Measurements from ENCODE around the gene KAT5. TPM values are rescaled to one million over a fixed set of nuclear protein-coding genes. Genes with fewer than 3 reads are reported as not detected.
A peak's percentile ranks its signal among the peaks of the same experiment; 100 is the strongest.
"Not testable (repeated sequence)": the region's sequence is repeated elsewhere in the genome, so short reads cannot be mapped to it uniquely, and the experiment has no call there.

Gene KAT5
- polyA plus RNA-seq, 2 donors, result 55.6 to 60.3 TPM

- Histone ChIP-seq H3K9me3 (ENCODE audit: control insufficient read depth in 2 of 2, insufficient read depth in 1 of 2, low read depth in 1 of 2, low read length in 1 of 2) (no peaks in the 10 kb centered on the region), H3K36me3 (ENCODE audit: control insufficient read depth in 2 of 2, insufficient read depth in 2 of 2, low read length in 1 of 2) (peaks cover 24 to 49% of the 10 kb centered on the region in 2 donors), H3K4me3 (ENCODE audit: low read depth in 1 of 2, low read length in 2 of 2) (no peak overlapping the region), H3K4me1 (ENCODE audit: control insufficient read depth in 2 of 2, insufficient read depth in 2 of 2, low read length in 1 of 2) (peaks cover 2 to 15% of the 10 kb centered on the region in 2 donors), H3K27ac (ENCODE audit: low read depth in 2 of 2, low read length in 1 of 2) (no peak overlapping the region), H3K27me3 (ENCODE audit: control insufficient read depth in 1 of 2, insufficient read depth in 2 of 2, low read length in 2 of 2) (no peaks in the 10 kb centered on the region)
- 68 to 76% methylated on average over 6 of the region's 6 CpGs for WGBS, 2 donors
Observed at GRCh38 chr11:65717906-65718305, 5.9 kb downstream of the KAT5 start.

DNA sequence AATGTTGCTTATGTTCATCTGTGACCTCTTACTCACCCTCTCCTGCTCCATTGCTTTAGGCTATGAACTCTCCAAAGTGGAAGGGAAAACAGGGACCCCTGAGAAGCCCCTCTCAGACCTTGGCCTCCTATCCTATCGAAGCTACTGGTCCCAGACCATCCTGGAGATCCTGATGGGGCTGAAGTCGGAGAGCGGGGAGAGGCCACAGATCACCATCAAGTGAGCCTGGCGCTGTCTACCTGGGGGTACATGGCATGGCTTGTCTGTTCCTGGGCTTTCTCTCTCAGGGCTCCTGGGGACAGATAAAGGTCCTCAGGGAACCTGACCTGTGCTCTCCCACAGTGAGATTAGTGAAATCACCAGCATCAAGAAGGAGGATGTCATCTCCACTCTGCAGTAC, 6.5 kb downstream of the KAT5 start:
- H3K27ac ChIP-seq (ENCODE audit: low read depth in 2 of 2, low read length in 1 of 2), result no peak overlapping the region

DNA sequence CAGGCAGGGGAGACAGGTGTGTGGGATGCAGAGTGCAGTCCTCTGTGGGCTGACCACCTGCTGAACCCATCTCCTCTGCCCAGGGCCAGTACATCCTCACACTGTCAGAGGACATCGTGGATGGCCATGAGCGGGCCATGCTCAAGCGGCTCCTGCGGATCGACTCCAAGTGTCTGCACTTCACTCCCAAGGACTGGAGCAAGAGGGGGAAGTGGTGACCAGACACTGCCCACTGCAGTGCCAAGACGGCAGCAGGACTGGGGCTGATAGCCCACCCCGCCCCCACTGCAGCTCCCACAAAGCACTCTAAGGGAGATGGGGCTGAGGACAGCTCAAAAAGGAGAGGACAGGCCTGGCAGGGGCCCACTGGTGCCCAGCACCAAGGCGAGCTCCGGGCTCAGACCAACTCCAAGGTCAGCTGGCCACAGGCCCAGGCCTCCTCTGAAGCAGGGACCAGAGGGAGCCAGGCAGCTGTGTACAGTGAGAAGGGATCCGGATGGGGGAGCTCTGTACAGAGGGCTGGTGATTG, 7.0 kb downstream of the KAT5 start:
- Histone ChIP-seq H3K36me3 (ENCODE audit: control insufficient read depth in 2 of 2, insufficient read depth in 2 of 2, low read length in 1 of 2) (peaks cover 22 to 42% of the 10 kb centered on the region in 2 donors), H3K4me1 (ENCODE audit: control insufficient read depth in 2 of 2, insufficient read depth in 2 of 2, low read length in 1 of 2) (peaks cover 2 to 15% of the 10 kb centered on the region in 2 donors), H3K27me3 (ENCODE audit: control insufficient read depth in 1 of 2, insufficient read depth in 2 of 2, low read length in 2 of 2) (no peaks in the 10 kb centered on the region), H3K9me3 (ENCODE audit: control insufficient read depth in 2 of 2, insufficient read depth in 1 of 2, low read depth in 1 of 2, low read length in 1 of 2) (no peaks in the 10 kb centered on the region), H3K27ac (ENCODE audit: low read depth in 2 of 2, low read length in 1 of 2) (no peak overlapping the region), H3K4me3 (ENCODE audit: low read depth in 1 of 2, low read length in 2 of 2) (peak overlapping the region in 1 of 2 donors; percentile 74)
- WGBS, 2 donors, result 67 to 72% methylated on average over 10 of the region's 10 CpGs

More for the DNA sequence above, 6.5 kb downstream of the KAT5 start:
- Histone ChIP-seq H3K9me3 (ENCODE audit: control insufficient read depth in 2 of 2, insufficient read depth in 1 of 2, low read depth in 1 of 2, low read length in 1 of 2) (no peaks in the 10 kb centered on the region), H3K27me3 (ENCODE audit: control insufficient read depth in 1 of 2, insufficient read depth in 2 of 2, low read length in 2 of 2) (no peaks in the 10 kb centered on the region), H3K4me3 (ENCODE audit: low read depth in 1 of 2, low read length in 2 of 2) (no peak overlapping the region), H3K4me1 (ENCODE audit: control insufficient read depth in 2 of 2, insufficient read depth in 2 of 2, low read length in 1 of 2) (peaks cover 2 to 15% of the 10 kb centered on the region in 2 donors), H3K36me3 (ENCODE audit: control insufficient read depth in 2 of 2, insufficient read depth in 2 of 2, low read length in 1 of 2) (peaks cover 24 to 45% of the 10 kb centered on the region in 2 donors)
- 94% methylated on average over 4 of the region's 4 CpGs for WGBS, 2 donors

DNA sequence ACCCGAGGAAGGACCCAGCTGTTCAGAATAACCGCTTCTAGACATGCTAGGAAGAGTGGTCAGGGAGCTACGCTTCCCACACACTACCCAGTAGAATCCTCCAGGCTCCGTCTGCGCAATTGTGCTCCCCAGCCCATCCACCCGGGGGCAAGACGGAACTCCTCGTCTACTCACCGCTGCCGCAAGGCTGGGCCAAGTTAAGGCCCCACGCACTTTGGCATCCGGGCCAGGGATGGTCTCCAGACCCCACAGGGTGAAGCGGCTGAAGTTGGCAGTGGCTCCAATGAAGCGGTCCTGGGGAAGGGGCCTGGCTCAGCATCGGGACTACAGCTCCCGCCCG, 7.8 kb downstream of the KAT5 start:
- peaks cover 2 to 11% of the 10 kb centered on the region in 2 donors for H3K4me1 ChIP-seq (ENCODE audit: control insufficient read depth in 2 of 2, insufficient read depth in 2 of 2, low read length in 1 of 2)
- H3K36me3 ChIP-seq (ENCODE audit: control insufficient read depth in 2 of 2, insufficient read depth in 2 of 2, low read length in 1 of 2), result peaks cover 21 to 34% of the 10 kb centered on the region in 2 donors
- H3K27me3 ChIP-seq (ENCODE audit: control insufficient read depth in 1 of 2, insufficient read depth in 2 of 2, low read length in 2 of 2), result no peaks in the 10 kb centered on the region
- WGBS, 2 donors, result 2 to 5% methylated on average over 17 of the region's 17 CpGs
- peak overlapping the region; percentile 78 to 92 for H3K27ac ChIP-seq (ENCODE audit: low read depth in 2 of 2, low read length in 1 of 2)
- H3K4me3 ChIP-seq (ENCODE audit: low read depth in 1 of 2, low read length in 2 of 2), result peak overlapping the region; percentile 65 to 74
- no peaks in the 10 kb centered on the region for H3K9me3 ChIP-seq (ENCODE audit: control insufficient read depth in 2 of 2, insufficient read depth in 1 of 2, low read depth in 1 of 2, low read length in 1 of 2)

GRCh38 chr11:65720211-65720934, 8.3 kb downstream of the KAT5 start, which contains the start of gene RNASEH2C:
Gene RNASEH2C, minus strand, starts transcription at chr11:65720798. Its CDS starts 40 bp downstream, at chr11:65720758.
- Histone ChIP-seq H3K4me3 (ENCODE audit: low read depth in 1 of 2, low read length in 2 of 2) (peak within 1 kb of the TSS; percentile 65 to 74), H3K4me1 (ENCODE audit: control insufficient read depth in 2 of 2, insufficient read depth in 2 of 2, low read length in 1 of 2) (peaks cover 2 to 11% of the 10 kb centered on the region in 2 donors), H3K36me3 (ENCODE audit: control insufficient read depth in 2 of 2, insufficient read depth in 2 of 2, low read length in 1 of 2) (peaks cover 17 to 29% of the 10 kb centered on the region in 2 donors), H3K27me3 (ENCODE audit: control insufficient read depth in 1 of 2, insufficient read depth in 2 of 2, low read length in 2 of 2) (no peaks in the 10 kb centered on the region), H3K27ac (ENCODE audit: low read depth in 2 of 2, low read length in 1 of 2) (peak within 1 kb of the TSS; percentile 78 to 92), H3K9me3 (ENCODE audit: control insufficient read depth in 2 of 2, insufficient read depth in 1 of 2, low read depth in 1 of 2, low read length in 1 of 2) (no peaks in the 10 kb centered on the region)
- 0 to 1% methylated on average over 62 to 76 of the region's 76 CpGs for WGBS, 2 donors

DNA sequence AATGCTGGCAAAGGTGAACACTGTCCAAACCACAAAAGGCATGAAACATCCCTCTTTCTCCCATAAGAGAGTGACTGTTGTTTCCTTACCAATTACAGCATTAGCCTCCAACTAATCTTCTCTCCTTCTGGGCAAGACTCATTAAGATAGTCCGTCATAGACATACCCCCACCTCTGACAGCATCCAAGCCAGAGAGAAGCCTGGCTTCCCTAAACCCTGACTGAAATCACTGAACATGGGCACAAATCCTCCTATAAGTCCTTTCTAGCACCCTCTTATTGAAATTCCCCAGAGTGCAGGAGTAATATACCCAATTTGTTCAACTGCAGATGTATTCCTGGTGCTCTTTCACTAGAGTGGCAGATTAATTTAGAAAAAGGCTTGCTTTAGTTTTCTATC, 10.2 kb downstream of the KAT5 start:
- Histone ChIP-seq H3K4me3 (ENCODE audit: low read depth in 1 of 2, low read length in 2 of 2) (no peak overlapping the region), H3K27ac (ENCODE audit: low read depth in 2 of 2, low read length in 1 of 2) (no peak overlapping the region), H3K27me3 (ENCODE audit: control insufficient read depth in 1 of 2, insufficient read depth in 2 of 2, low read length in 2 of 2) (no peaks in the 10 kb centered on the region), H3K9me3 (ENCODE audit: control insufficient read depth in 2 of 2, insufficient read depth in 1 of 2, low read depth in 1 of 2, low read length in 1 of 2) (no peaks in the 10 kb centered on the region), H3K36me3 (ENCODE audit: control insufficient read depth in 2 of 2, insufficient read depth in 2 of 2, low read length in 1 of 2) (peaks cover 13 to 18% of the 10 kb centered on the region in 2 donors), H3K4me1 (ENCODE audit: control insufficient read depth in 2 of 2, insufficient read depth in 2 of 2, low read length in 1 of 2) (peaks cover 2 to 11% of the 10 kb centered on the region in 2 donors)
- 86 to 90% methylated on average over 1 of the region's 1 CpG for WGBS, 2 donors

GRCh38 chr11:65726660-65727059, 14.6 kb downstream of the KAT5 start:
- Histone ChIP-seq H3K27me3 (ENCODE audit: control insufficient read depth in 1 of 2, insufficient read depth in 2 of 2, low read length in 2 of 2) (no peaks in the 10 kb centered on the region), H3K36me3 (ENCODE audit: control insufficient read depth in 2 of 2, insufficient read depth in 2 of 2, low read length in 1 of 2) (no peaks in the 10 kb centered on the region), H3K9me3 (ENCODE audit: control insufficient read depth in 2 of 2, insufficient read depth in 1 of 2, low read depth in 1 of 2, low read length in 1 of 2) (no peaks in the 10 kb centered on the region), H3K27ac (ENCODE audit: low read depth in 2 of 2, low read length in 1 of 2) (no peak overlapping the region), H3K4me3 (ENCODE audit: low read depth in 1 of 2, low read length in 2 of 2) (no peak overlapping the region), H3K4me1 (ENCODE audit: control insufficient read depth in 2 of 2, insufficient read depth in 2 of 2, low read length in 1 of 2) (no peaks in the 10 kb centered on the region)
- WGBS, 2 donors, result 77 to 83% methylated on average over 6 of the region's 6 CpGs

GRCh38 chr11:65727865-65728264, 15.8 kb downstream of the KAT5 start:
- WGBS, 2 donors, result 89 to 90% methylated on average over 15 of the region's 15 CpGs
- Histone ChIP-seq H3K4me1 (ENCODE audit: control insufficient read depth in 2 of 2, insufficient read depth in 2 of 2, low read length in 1 of 2) (no peaks in the 10 kb centered on the region), H3K36me3 (ENCODE audit: control insufficient read depth in 2 of 2, insufficient read depth in 2 of 2, low read length in 1 of 2) (no peaks in the 10 kb centered on the region), H3K27me3 (ENCODE audit: control insufficient read depth in 1 of 2, insufficient read depth in 2 of 2, low read length in 2 of 2) (no peaks in the 10 kb centered on the region), H3K9me3 (ENCODE audit: control insufficient read depth in 2 of 2, insufficient read depth in 1 of 2, low read depth in 1 of 2, low read length in 1 of 2) (no peaks in the 10 kb centered on the region), H3K4me3 (ENCODE audit: low read depth in 1 of 2, low read length in 2 of 2) (no peak overlapping the region), H3K27ac (ENCODE audit: low read depth in 2 of 2, low read length in 1 of 2) (no peak overlapping the region)

- no peak overlapping the region for H3K4me3 ChIP-seq (ENCODE audit: low read depth in 1 of 2, low read length in 2 of 2)
- H3K4me1 ChIP-seq (ENCODE audit: control insufficient read depth in 2 of 2, insufficient read depth in 2 of 2, low read length in 1 of 2), result no peaks in the 10 kb centered on the region
- H3K27ac ChIP-seq (ENCODE audit: low read depth in 2 of 2, low read length in 1 of 2), result no peak overlapping the region
- no peaks in the 10 kb centered on the region for H3K36me3 ChIP-seq (ENCODE audit: control insufficient read depth in 2 of 2, insufficient read depth in 2 of 2, low read length in 1 of 2)
- 50 to 61% methylated on average over 5 of the region's 5 CpGs for WGBS, 2 donors
- no peaks in the 10 kb centered on the region for H3K9me3 ChIP-seq (ENCODE audit: control insufficient read depth in 2 of 2, insufficient read depth in 1 of 2, low read depth in 1 of 2, low read length in 1 of 2)
- no peaks in the 10 kb centered on the region for H3K27me3 ChIP-seq (ENCODE audit: control insufficient read depth in 1 of 2, insufficient read depth in 2 of 2, low read length in 2 of 2)
Observed at GRCh38 chr11:65730461-65730860, 18.4 kb downstream of the KAT5 start.

DNA sequence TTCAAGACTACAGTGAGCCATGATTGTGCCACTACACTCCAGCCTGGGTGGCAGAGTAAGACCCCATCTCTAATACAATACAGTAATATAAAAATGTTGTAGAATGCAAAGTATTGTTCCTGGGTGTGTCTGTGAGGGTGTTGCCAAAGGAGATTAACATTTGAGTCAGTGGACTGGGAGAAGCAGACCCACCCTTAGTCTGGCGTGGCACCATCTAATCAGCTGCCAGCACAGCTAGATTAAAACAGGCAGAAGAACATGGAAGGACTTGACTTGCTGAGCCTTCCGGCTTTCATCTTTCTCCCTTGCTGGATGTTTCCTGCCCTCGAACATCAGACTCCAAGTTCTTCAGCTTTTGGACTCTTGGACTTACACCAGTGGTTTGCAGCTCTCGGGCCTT, 23.1 kb downstream of the KAT5 start:
- not testable (repeated sequence) for H3K27ac ChIP-seq (ENCODE audit: low read depth in 2 of 2, low read length in 1 of 2)
- WGBS, 2 donors, result 49 to 57% methylated on average over 4 of the region's 4 CpGs

More for the DNA sequence above, 23.1 kb downstream of the KAT5 start:
- H3K9me3 ChIP-seq (ENCODE audit: control insufficient read depth in 2 of 2, insufficient read depth in 1 of 2, low read depth in 1 of 2, low read length in 1 of 2); H3K4me3 ChIP-seq (ENCODE audit: low read depth in 1 of 2, low read length in 2 of 2); H3K4me1 ChIP-seq (ENCODE audit: control insufficient read depth in 2 of 2, insufficient read depth in 2 of 2, low read length in 1 of 2); H3K27me3 ChIP-seq (ENCODE audit: control insufficient read depth in 1 of 2, insufficient read depth in 2 of 2, low read length in 2 of 2); H3K36me3 ChIP-seq (ENCODE audit: control insufficient read depth in 2 of 2, insufficient read depth in 2 of 2, low read length in 1 of 2): not testable (repeated sequence)

Measured in esophagus (tissue), 2 donors.